NCI-H1092 treated with DMSO at 0.1 percent for 48 hours (cell line): ENCODE data around the gene MIB2.

Experiments used
- DNase-seq: peaks from one replicate; lab custom pipeline; 2025; lab: John Stamatoyannopoulos, UW

The MIB2 gene

DNA sequence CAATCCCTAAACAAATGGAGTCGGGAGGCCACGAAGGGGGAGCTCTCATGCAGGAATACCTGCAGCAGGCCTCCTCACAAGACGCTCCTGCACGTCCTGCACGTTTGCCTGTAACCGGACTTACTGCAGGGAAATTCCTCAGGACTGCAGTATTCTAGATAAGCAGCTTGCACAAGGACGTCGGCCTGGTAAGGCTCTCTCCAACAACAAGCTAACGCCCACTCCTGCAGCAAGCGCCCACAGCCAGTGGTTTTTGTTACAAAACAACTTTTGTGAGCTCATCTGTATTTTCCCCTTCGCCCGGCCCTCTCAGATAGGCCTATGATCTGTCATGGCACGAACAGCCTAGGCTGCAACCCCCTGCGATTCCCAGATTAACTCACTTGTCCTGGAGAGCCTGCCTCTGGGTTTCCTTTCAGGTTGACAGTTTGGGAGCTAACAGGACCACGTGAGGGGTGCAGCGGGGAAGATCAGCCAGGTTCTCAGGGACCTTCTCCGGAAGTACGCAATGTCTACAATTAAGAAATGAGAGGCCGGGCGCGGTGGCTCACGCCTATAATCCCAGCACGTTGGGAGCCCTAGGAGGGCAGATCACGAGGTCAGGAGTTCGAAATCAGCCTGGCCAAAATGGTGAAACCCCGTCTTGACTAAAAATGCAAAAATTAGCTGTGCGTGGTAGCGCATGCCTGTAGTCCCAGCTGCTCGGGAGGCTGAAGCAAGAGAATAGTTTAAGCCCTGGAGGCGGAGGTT lies 921 bp upstream of the MIB2 start:
- DNase-seq, result no peak

GRCh38 chr1:1614954-1615255 lies 395 bp upstream of the MIB2 start:
- no peak for DNase-seq

DNA sequence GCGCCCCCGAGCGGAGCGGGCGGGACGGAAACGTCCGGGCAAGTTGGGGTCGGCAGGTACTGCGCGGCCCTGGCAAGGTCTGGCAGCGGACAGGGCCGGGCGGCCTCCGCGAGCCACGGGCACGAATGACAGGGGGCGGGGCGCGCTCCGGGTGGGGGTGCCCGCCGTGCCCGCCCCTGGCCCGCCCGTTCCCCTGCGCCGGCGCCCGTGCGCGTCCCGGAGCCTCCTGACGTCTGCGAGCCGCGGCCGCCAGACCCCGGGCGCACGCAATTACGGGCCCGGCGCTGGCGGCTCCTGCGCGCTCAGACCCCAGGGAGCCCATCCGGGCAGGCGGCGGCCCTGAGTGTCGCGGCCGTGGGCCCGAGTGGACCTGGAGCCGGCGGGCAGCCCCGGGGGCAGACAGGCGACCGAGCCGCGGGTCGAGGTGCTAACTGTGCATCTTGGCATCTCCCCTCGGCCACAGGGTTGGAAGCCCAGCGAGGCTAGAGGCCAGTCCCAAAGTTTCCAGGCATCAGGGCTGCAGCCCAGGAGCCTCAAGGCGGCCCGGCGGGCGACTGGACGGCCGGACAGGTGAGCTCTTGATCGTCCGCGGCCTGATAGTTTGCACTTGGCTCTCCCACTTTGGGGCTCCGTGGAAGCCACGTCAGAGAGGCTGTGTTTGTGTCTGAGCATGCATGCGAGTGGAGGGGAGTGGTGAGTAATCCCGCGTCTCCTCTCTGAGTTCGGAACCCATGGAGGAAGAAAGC lies 918 bp downstream of the MIB2 start:
- DNase-seq, result no peak

GRCh38 chr1:1616838-1617237 lies 1.5 kb downstream of the MIB2 start:
- no peak for DNase-seq

DNA sequence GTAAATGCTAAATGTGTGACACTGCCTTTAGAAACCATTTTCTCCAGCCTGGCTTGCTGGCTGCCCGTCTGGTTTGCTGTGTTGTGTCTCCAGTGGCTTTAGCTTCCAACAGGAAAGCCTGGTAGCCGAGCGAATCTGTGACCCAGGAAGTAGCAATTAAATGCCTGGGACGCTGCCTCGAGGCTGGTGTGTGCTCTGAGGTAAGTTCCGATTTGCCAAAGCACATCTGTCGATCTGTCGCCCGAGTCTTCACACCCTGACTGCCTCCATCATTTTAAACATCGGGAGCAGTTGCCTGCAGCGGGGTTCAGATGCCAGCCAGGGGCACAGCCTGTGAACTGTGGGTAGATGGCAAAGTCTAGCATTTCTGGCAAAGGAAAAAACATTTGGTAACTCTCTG lies 2.2 kb downstream of the MIB2 start:
- no peak for DNase-seq

DNA sequence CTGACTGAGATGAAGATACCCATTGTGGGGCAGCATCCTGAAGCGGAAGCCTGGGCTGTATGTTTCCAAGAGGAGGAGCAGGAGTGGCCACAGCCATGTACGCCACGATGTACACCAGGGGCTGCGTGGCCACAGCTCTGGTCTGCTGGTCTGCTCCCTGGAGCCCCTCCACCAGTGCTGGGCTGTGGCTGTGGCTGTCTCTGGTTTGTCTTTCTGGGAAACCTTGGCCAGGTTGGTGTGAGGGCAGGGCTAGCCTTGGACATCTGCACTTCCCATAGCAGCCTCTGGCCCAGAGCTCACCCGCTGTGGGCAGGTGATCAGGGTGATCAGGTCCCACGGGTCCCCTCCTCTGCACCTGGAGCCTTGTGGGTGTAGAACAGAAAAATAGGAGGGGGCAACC lies 2.6 kb downstream of the MIB2 start:
- DNase-seq, result no peak

- no peak for DNase-seq
Measured at GRCh38 chr1:1618396-1619068, 3.2 kb downstream of the MIB2 start.

- DNase-seq, result no peak
Measured at GRCh38 chr1:1619917-1620361, 4.6 kb downstream of the MIB2 start.

- no peak for DNase-seq
Measured at GRCh38 chr1:1620433-1621139, 5.3 kb downstream of the MIB2 start.

DNA sequence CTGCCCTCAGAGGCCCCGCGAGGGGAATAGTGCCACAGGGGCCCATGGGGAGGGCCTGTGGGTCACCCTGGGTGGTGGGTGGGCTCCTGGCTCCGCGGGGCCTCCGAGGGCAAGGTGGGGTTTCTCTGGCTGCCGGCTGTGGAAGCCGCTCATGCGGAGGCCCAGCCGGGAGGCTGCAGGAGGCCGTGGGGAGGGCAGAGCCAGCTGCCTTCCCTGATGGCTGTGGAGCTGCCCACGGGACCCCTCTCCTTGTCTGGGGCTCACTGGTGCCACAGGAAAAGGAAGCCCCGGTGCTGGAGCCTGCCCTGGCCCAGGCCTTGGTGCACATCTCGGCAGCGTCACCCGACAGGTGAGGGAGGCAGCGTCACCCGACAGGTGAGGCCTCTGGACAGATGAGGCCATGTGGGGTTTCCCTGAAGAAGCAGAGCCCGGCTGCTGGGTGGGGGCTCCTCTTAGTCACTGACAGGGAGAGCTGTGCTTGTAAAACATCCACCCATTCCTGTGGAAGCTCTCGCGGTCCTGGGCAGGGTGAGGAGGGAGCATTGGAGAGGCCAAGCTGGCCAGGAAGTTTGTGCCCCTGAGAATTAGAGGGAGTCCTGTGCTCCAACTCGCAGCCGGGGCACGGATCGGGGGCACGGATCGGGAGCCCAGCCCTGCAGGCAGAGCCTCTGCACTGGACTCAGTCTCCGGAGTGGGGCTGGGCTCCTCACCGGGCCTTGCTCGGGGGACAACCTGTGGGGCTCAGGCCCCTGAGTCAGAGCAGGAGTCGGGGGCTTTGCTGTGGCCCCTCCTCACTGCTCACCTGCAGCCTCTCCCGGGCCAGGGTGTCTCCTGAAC lies 6.1 kb downstream of the MIB2 start:
- no peak for DNase-seq

DNA sequence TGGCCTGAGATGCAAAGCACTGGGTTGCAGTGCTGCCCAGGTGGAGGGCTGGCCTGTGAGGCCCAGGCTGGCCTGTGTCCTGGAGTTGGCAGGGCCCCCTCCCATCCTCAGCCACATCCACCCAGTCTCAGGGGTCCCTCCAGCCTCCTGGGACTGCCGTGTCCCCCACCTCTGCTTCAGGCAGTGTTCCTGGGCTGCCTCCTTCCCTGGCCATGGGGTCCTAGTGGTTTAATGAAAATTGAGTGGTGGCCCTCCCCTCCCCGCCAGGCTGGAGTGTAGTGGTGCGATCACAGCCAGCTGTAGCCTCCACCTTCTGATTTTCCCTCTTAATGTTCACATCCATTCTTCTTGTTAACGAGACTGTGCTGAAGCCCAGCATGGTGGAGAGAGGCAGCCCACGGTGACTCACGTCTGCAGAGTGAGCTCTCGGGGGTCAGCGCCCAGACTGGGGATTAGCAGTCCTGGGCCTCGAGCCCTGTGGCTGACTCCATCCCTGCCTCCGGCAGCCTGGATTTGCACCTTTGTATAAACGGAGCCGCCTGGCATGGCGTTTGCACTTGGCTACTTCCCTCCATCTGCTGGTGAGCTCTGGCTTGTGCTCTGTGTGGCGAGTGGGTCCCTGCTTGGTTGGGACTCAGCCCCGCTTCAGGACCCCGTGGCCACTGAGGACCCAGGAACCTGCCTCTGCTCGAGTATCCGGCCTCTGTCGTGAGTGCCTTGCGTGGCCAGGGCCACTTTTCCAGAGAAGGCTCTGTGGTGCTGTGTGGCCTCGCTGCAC lies 6.9 kb downstream of the MIB2 start:
- DNase-seq, result no peak

GRCh38 chr1:1622788-1623094 lies 7.4 kb downstream of the MIB2 start:
- no peak for DNase-seq

GRCh38 chr1:1623181-1623630 lies 7.9 kb downstream of the MIB2 start:
- no peak for DNase-seq

DNA sequence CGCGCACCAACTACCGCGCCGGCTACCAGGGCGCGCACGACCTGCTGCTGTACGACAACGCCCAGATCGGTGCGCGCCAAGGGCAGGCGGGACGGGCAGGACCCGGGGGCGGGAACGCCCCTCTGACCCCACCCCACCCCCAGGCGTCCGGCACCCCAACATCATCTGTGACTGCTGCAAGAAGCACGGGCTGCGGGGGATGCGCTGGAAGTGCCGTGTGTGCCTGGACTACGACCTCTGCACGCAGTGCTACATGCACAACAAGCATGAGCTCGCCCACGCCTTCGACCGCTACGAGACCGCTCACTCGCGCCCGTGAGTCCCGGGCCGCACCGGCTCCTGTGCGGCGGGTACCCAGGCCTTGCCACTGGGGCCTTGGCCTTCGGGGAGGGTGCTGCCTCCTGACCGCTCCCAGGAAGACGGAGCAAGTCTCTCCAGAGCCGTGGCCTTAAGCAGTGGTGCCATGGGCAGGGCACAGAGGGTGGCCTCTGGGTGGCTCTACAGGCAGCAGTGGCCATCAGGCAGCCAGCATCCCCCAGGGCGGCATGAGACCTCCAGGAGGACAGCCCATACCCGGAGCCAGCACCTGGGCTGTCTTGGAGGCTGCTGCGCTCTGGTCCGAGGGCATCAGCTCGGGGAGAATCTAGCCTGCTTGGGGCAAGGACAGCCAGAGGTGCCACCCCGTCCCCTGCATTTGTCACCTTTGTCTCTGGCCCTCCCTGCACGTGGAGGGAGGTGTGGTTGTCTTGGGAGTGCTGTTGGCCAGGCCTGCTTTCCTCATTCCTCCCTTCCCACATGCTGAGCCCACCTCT lies 8.5 kb downstream of the MIB2 start:
- DNase-seq, result no peak

DNA sequence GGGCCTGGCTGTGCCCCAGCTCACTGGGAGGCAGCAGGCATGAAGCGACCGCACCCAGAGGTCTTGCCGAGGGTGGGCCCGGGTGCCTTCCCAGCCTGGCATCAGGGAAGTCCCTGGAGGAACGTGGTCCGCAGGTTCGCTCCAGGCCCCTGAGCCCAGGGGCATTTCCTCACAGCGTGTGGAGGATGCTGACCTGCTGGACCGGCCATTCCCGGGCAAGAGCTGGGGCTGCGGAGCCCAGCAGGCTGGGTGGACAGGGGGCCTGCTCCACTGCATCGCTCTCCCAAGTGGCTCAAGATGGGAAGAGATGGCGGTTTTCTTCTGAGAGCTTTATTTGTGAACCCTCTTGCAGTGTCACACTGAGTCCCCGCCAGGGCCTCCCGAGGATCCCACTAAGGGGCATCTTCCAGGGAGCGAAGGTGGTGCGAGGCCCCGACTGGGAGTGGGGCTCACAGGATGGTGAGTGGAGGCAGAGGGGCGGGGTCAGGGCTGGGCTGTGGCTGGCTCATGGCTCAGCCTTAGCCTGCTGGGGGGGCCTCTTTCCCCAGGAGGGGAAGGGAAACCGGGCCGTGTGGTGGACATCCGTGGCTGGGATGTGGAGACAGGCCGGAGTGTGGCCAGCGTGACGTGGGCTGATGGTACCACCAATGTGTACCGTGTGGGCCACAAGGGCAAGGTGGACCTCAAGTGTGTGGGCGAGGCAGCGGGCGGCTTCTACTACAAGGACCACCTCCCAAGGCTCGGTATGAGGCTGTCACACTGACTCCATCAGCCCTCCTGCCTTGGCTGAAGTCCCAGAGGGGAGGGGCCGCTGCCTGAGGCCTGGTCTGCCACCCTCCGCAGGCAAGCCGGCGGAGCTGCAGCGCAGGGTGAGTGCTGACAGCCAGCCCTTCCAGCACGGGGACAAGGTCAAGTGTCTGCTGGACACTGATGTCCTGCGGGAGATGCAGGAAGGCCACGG lies 9.4 kb downstream of the MIB2 start:
- no peak for DNase-seq

GRCh38 chr1:1625404-1625775 lies 10.1 kb downstream of the MIB2 start:
- DNase-seq, result no peak

DNA sequence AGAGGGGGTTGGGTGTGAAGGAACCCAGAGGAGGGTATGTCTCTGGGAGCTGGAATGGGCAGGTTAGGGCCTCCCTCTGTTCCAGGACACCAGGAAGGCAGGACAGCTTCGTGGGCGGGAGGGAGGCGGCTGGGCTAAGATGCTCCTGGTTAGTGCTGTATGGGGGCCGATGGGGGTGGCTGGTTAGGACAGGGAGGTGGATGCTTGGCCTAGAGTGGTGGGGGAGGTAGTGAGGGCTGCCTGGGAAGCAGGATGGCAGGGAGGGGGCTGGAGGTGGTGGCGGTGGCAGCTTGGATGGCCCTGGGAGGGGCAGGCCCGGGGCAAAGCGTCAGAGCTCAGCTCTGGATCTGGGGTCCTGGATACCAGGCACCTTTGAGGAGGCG lies 10.5 kb downstream of the MIB2 start:
- DNase-seq, result no peak

DNA sequence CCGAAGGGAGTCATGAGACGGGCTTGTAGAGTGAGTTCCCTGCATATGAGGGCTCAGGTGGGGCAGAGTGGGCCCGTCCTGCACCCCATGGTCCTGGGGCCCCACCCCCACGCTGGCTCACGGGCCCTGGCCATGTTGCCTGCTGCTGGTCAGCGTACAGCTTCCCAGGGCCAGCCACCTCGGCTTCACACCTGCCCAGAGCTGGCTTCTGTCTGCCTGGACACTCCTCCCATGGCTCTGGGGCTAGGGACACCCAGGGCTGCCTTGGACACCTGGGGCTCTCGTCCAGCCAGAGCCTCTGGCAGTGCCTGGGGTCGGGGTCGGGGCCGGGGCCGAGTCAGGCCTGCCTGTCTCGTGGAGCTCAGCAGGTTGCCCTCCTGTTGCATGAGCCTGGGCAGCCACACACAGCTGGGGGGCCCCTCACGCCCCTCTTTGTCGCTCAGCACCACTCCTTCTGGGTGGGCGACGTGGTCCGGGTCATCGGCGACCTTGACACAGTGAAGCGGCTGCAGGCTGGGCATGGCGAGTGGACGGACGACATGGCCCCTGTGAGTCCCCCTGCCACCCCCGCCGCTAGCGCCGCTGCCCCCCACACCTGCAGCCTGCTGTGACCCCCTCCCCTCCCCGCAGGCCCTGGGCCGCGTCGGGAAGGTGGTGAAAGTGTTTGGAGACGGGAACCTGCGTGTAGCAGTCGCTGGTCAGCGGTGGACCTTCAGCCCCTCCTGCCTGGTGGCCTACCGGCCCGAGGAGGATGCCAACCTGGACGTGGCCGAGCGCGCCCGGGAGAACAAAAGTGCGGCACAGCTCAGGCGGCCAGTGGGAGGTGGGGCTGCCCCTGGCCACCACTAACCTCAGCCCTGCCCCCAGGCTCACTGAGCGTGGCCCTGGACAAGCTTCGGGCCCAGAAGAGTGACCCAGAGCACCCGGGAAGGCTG lies 11.2 kb downstream of the MIB2 start:
- no peak for DNase-seq
